HFFc6 (cell line): Measurements from ENCODE around the gene FXN. TPM values are rescaled to one million over a fixed set of nuclear protein-coding genes. Genes with fewer than 3 reads are reported as not detected.

ENCODE experiments used
- DNase-seq: peaks from one replicate; pipeline ENCODE4 v3.0.0-alpha.2; 2018
- H3K27ac Mint-ChIP-seq: 2 replicates; pipeline ENCODE4 v1.8.0; 2020; ENCODE audit warnings: mild to moderate bottlenecking, mixed read lengths
- H3K27me3 Mint-ChIP-seq: 2 replicates; pipeline ENCODE4 v1.8.0; 2021; ENCODE audit warnings: mild to moderate bottlenecking, moderate library complexity, mixed read lengths; ENCODE audit not compliant: insufficient read depth
- H3K36me3 Mint-ChIP-seq: 2 replicates; pipeline ENCODE4 v1.8.0; 2021; ENCODE audit warnings: low read depth, mixed read lengths
- H3K4me1 Mint-ChIP-seq: 2 replicates; pipeline ENCODE4 v1.8.0; 2020; ENCODE audit warnings: low read depth, mixed read lengths
- H3K4me3 Mint-ChIP-seq: 2 replicates; pipeline ENCODE4 v1.8.0; 2020; ENCODE audit warnings: mild to moderate bottlenecking, moderate library complexity, mixed read lengths
- H3K9me3 Mint-ChIP-seq: 2 replicates; pipeline ENCODE4 v1.8.0; 2020; ENCODE audit warnings: mild to moderate bottlenecking, mixed read lengths
- total RNA-seq, 6 experiments: library from RNA; stranded (reverse); fragmentation: NEBNext Ultra II Directional; extraction: Animal tissue kit (Norgen Biotek cat#: 25700); gene quantifications; 2 replicates in 1 of 6; 3 replicates in 5 of 6; pipeline ENCODE4 v1.2.3, GENCODE V29; 2021
- TF ChIP-seq, protein P1 (sequence below): fragments of 200-600 bp; sonication (generic); IDR thresholded peaks from 2 replicates; pipeline ENCODE4 v1.5.0; 2021; ENCODE audit warnings: antibody characterized with exemption, mild to moderate bottlenecking

FXN gene
- total RNA-seq, 6 experiments from 2014 or later, result 17.3 to 22.3 (median 18.5) TPM

DNA sequence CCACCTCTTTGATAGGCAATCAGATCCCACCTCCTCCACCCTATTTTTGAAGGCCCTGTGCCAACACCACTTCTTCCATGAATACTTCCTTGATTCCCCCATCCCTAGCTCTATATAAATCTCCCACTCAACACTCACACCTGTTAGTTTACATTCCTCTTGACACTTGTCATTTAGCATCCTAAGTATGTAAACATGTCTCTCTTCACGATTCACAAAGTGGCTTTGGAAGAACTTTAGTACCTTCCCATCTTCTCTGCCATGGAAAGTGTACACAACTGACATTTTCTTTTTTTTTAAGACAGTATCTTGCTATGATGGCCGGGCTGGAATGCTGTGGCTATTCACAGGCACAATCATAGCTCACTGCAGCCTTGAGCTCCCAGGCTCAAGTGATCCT, 1.5 kb upstream of the FXN start:
- peaks cover 8% of the 10 kb centered on the region for H3K9me3 Mint-ChIP-seq
- DNase-seq, result no peak

DNA sequence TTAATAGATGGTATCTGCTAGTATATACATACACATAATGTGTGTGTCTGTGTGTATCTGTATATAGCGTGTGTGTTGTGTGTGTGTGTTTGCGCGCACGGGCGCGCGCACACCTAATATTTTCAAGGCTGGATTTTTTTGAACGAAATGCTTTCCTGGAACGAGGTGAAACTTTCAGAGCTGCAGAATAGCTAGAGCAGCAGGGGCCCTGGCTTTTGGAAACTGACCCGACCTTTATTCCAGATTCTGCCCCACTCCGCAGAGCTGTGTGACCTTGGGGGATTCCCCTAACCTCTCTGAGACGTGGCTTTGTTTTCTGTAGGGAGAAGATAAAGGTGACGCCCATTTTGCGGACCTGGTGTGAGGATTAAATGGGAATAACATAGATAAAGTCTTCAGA, 757 bp downstream of the FXN start:
- Mint-ChIP-seq H3K27me3 (peaks cover 2% of the 10 kb centered on the region), H3K4me3 (peak overlapping the region; percentile 93), H3K36me3 (no peaks in the 10 kb centered on the region), H3K27ac (peak overlapping the region; percentile 81), H3K4me1 (peaks cover 12% of the 10 kb centered on the region), H3K9me3 (no peaks in the 10 kb centered on the region)
- TF ChIP-seq, protein P1, sequence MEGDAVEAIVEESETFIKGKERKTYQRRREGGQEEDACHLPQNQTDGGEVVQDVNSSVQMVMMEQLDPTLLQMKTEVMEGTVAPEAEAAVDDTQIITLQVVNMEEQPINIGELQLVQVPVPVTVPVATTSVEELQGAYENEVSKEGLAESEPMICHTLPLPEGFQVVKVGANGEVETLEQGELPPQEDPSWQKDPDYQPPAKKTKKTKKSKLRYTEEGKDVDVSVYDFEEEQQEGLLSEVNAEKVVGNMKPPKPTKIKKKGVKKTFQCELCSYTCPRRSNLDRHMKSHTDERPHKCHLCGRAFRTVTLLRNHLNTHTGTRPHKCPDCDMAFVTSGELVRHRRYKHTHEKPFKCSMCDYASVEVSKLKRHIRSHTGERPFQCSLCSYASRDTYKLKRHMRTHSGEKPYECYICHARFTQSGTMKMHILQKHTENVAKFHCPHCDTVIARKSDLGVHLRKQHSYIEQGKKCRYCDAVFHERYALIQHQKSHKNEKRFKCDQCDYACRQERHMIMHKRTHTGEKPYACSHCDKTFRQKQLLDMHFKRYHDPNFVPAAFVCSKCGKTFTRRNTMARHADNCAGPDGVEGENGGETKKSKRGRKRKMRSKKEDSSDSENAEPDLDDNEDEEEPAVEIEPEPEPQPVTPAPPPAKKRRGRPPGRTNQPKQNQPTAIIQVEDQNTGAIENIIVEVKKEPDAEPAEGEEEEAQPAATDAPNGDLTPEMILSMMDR, result no peak
- no peak for DNase-seq

More for the DNA sequence above, 1.5 kb upstream of the FXN start:
- Mint-ChIP-seq H3K4me1 (peaks cover 20% of the 10 kb centered on the region), H3K27me3 (peaks cover 2% of the 10 kb centered on the region), H3K27ac (no peak overlapping the region), H3K36me3 (0 out of 2 replicates have a peak, but pooled peaks cover 6% of the 10 kb centered on the region), H3K4me3 (no peak overlapping the region)
- TF ChIP-seq, protein P1, result no peak

DNA sequence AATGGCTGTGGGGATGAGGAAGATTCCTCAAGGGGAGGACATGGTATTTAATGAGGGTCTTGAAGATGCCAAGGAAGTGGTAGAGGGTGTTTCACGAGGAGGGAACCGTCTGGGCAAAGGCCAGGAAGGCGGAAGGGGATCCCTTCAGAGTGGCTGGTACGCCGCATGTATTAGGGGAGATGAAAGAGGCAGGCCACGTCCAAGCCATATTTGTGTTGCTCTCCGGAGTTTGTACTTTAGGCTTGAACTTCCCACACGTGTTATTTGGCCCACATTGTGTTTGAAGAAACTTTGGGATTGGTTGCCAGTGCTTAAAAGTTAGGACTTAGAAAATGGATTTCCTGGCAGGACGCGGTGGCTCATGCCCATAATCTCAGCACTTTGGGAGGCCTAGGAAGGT, 1.2 kb downstream of the FXN start:
- no peak for DNase-seq
- TF ChIP-seq, protein P1, result no peak
- Mint-ChIP-seq H3K36me3 (no peaks in the 10 kb centered on the region), H3K4me3 (peak overlapping the region; percentile 93), H3K27ac (peak overlapping the region; percentile 52), H3K9me3 (no peaks in the 10 kb centered on the region), H3K27me3 (peaks cover 2% of the 10 kb centered on the region), H3K4me1 (peaks cover 10% of the 10 kb centered on the region)

DNA sequence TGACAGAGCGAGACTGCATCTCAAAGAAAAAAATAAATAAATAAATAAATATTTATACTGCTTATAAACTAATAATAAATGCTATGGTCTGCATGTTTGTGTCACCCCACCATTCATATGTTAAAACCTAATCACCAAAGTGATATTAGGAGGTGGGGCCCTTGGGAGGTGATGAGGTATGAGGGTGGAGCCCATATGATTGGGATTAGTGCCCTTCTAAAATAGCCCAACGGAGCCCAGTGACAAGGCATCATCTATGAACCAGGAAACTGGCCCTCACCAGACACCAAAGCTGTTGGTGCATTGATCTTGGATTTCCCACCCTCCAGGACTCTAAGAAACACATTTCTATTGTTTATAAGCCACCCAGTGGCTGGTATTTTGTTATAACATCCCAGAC, 5.1 kb downstream of the FXN start:
- peaks cover 20% of the 10 kb centered on the region for H3K4me1 Mint-ChIP-seq
- H3K4me3 Mint-ChIP-seq, result no peak overlapping the region
- TF ChIP-seq, protein P1, result 0 out of 2 replicates have a peak, but pooled peaks have one; percentile 17
- H3K9me3 Mint-ChIP-seq, result no peaks in the 10 kb centered on the region
- H3K27me3 Mint-ChIP-seq, result no peaks in the 10 kb centered on the region; the same call in 1 of the 2 replicates
- H3K36me3 Mint-ChIP-seq, result no peaks in the 10 kb centered on the region
- no peak overlapping the region for H3K27ac Mint-ChIP-seq
- DNase-seq, result no peak

DNA sequence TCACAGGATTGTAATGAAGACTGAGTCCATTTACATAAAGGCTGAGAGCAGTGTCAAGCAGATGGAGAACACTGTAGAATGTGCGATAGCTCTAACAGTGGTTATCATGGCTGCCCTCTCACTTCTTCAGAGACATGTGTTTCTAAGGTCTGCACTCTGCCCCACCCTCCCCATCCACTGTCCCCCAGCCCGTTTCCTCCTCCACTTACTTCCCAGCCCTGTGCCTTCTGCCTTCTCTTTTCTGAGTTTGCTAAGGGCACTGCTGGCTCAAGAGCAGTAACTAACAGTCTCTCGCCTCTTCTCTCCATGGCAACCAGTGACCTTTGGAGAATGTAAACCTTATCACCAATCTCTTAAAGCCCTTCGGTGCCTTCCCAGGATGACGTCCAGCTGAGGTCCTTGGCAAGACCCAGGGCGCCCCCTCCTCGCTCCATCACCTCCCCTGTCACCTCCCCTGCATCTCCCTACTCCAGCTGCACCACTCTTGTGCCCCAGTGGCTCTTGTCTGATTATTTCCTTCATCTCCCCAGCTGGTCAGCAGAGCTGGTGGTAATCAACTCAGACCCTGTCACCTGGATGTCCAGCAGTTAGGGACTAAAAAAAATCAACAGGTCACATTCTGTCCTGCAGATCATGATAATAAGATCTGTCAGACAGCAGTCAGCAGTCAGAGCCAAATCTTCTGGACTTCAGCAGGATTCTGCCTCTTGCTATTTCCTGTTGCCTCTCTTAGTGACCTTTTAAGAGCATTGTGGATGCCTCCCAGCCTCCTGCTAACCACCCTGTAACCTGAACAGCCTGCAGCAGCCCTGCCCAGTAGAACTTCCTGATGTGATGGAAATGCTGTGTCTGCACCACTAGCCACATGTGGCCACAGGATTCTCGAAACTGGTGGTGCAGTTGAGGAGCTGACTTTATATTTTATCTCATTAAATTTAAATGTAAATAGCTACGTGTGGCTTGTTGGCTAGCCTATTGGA, 9.0 kb downstream of the FXN start:
- no peaks in the 10 kb centered on the region for H3K9me3 Mint-ChIP-seq
- no peaks in the 10 kb centered on the region; the same call in 1 of the 2 replicates for H3K27me3 Mint-ChIP-seq
- TF ChIP-seq, protein P1, result no peak
- H3K27ac Mint-ChIP-seq, result peak overlapping the region; percentile 47; the same call in 1 of the 2 replicates
- peaks cover 5% of the 10 kb centered on the region; the same call in 1 of the 2 replicates for H3K36me3 Mint-ChIP-seq
- H3K4me1 Mint-ChIP-seq, result peaks cover 9% of the 10 kb centered on the region
- DNase-seq, result no peak
- no peak overlapping the region for H3K4me3 Mint-ChIP-seq
